Ramos (cell line): ENCODE measurements around the gene CRYGA.
"Not testable (repeated sequence)": the region's sequence is repeated elsewhere in the genome, so short reads cannot be mapped to it uniquely, and the experiment has no call there.

ENCODE experiments used
- in situ Hi-C: fragments of 300-500 bp; cut with MboI; formaldehyde crosslinking; loops from one replicate; pipeline ENCODE4 v1.14.3; 2022; ENCODE audit warnings: low sequenced_read_pairs; ENCODE audit not compliant: unreplicated experiment

CRYGA gene

DNA sequence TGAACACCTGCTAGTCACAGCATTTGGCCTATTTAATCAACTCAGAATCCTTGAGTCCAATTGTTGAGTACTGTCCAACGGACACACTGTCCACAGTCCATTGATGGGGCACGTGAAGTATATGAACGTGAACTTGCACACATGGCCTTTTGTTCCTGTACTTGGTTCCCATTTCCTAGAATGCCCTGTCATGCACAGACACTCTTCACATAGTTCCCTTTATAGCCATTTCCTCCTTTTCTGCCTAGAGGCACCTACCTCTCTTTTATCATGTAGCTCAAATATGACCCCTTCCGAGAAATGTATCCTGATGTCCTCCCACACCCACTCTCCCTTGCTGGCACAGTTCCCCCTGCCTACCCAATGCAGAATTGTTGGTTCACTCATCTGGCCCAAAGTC lies 8.7 kb upstream of the CRYGA start:
- in situ Hi-C loops: no loop called here

DNA sequence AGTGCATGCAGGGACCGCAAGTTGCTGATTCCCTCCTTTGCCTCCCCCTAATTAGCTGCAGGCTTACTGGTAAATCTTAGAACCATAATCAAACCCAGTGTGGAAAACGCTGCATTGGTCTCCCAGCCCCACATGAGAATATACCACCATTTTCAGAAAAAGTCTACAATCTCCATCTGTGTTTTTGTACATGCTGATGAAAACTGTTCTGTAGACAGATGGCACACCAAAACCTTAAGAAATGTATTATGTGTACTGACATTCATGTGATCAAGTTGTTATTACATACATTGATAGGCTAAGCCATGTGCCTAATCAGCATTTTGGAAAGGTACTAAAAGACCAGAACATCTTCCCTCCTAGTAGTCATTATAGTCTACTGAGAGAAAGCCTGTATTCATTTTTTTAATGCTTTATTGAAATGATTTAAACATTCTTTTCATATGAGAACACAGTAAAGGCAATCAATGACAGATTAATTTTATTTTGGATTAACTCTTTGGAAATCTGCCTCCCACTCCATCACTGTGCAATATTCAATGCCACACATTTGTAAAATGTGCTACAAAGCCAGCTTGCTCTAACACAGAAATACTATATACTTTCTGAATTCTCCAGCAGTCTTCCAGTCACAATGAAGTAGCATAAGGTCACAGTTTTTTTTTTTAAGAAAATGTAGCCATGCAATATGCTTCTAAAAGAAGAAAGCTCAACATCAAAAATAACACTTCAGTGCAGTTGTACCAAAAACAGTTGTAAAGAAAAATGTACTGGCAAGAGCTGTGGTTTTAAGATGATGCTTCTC lies 1.8 kb upstream of the CRYGA start:
- in situ Hi-C loops: no loop called here

DNA sequence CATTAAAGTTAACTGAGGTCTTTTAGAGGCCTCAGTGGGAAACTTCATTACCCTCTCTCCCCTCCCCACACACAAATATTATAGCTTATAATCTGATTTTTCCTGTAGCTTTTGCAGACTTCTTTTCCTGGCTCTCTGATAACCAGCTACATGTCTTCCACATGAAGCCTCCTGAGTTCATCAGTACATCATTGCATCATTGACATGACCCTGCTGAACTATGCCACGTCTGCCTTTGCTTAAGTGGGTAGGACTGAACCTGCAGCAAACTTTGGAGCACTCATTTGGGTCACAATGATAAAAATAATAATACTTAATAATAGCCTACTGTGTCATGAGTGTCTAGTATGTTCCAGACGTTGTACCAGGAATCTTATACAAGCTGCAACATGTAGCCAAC lies 7.0 kb downstream of the CRYGA start:
- in situ Hi-C loops: no loop called here

- in situ Hi-C loops: no loop called here
Measured at GRCh38 chr2:208153156-208153555, 10.2 kb downstream of the CRYGA start.

DNA sequence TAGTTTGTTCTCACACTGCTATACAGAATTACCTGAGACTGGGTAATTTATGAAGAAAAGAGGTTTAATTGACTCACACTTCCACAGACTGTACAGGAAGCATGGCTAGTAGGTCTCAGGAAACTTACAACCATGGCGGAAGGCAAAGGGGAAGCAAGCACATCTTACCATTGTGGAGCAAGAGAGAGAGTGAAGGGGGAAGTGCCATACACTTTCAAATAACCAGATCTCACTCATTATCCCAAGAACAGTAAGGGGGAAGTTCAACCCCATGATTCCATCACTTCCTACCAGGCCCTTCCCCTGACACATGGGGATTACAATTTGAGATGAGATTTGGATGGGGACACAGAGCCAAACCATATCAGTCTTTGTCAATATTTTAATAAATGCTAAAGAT lies 12.4 kb downstream of the CRYGA start:
- in situ Hi-C loops: no loop called here

GRCh38 chr2:208150094-208150493 lies 13.3 kb downstream of the CRYGA start:
- in situ Hi-C loops: no loop called here

GRCh38 chr2:208148803-208149202 lies 14.6 kb downstream of the CRYGA start:
- in situ Hi-C loops: no loop called here

GRCh38 chr2:208147759-208148158 lies 15.6 kb downstream of the CRYGA start:
- in situ Hi-C loops: no loop called here

- in situ Hi-C loops: no loop called here
Measured at GRCh38 chr2:208147008-208147407, 16.4 kb downstream of the CRYGA start.

GRCh38 chr2:208146006-208146405 lies 17.4 kb downstream of the CRYGA start, which contains the start of gene CRYGB:
TSS of gene CRYGB (minus strand) at chr2:208146158. CDS start at chr2:208146120, 38 bp downstream.
- in situ Hi-C loops: no loop called here

DNA sequence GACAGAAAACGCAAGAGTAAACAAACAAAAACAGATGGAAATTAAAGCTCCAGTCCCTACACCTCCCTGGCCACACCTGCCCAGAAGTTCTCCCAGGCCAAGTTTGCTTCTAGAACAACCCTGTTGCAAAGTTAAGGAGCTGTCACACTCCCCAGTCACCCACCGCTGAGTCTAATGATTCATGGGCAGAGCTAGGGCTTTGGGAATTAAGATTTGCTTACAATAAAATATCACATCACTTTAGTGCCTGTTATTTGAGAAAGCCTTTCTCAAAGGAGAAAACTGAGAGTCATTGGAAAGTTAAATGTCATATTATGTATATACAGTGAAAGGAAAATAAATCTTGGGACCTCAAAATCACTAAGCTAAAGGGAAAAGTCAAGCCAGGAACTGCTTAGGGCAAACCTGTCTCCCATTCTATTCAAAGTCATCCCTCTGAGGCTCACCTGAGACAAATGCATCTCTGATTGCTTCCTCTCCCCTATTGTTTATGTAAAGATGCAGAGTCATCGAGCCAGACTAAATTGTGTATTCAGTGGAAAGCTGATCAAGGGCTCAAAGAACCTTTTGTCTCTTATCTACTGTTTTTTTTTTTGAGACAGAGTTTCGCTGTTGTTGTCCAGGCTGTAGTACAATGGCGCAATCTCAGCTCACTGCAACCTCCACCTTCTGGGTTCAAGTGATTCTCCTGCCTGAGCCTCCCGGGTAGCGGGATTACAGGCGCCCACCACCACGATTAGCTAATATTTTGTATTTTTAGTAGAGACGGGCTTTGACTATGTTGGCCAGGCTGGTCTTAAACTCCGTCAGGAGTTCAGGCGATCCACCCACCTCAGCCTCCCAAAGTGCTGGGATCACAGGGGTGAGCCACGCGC lies 20.2 kb downstream of the CRYGA start:
- in situ Hi-C loops: no loop called here

DNA sequence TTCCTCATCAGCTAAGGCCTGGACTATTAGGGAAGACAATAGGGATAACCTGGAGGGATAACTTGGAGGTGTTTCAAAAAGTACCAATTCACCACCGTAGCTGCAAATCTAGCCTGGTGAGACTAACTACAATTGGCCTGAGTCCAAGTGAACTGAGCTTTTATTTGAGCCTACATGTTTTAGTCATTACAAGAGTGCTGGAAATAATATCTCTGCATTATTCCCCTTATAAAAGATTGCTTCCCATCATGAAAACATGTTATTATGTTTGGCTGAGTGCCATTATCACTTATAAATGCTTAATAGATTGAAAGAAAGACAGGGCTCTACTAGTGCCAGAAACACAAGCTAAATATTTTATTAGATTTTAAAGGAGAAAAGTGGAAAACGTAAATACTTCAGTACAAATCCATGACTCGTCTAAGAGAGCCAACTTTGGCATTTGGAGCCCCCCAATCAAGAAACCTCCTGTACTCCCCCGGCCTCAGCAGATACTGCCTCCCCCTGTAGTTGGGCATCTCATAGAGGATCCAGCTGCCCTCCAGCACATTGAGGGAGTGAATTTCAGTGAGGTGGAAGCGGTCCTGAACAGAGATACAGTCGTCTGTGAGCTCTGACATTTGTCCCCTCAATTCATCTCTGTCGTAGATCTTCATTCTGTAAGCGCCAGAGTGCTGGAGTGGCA lies 21.0 kb downstream of the CRYGA start:
- in situ Hi-C loops: no loop called here

DNA sequence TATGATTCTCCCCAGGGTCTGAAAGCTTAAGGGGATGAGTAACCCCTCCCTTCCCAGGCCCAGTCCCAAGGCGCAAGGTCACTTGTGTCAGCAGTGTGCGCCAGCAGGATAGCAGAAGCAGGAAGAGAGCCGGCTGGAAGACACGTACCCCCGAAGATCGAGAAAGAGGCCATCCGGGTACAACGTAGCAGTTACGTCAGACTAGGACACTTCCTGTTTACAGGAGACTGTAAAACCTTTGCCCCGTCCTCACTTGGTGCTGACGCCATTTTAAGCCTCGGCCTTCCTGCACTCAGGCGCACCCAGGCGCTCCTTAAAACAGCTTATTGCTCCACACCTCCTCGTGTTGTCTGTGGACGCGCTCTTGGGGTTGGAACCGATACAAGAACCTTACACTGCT lies 23.9 kb downstream of the CRYGA start:
- in situ Hi-C loops: no loop called here

GRCh38 chr2:208138334-208138733 lies 25.1 kb downstream of the CRYGA start:
- in situ Hi-C loops: not testable (repeated sequence)

GRCh38 chr2:208136716-208137094 lies 26.7 kb downstream of the CRYGA start:
- in situ Hi-C loops: no loop called here

DNA sequence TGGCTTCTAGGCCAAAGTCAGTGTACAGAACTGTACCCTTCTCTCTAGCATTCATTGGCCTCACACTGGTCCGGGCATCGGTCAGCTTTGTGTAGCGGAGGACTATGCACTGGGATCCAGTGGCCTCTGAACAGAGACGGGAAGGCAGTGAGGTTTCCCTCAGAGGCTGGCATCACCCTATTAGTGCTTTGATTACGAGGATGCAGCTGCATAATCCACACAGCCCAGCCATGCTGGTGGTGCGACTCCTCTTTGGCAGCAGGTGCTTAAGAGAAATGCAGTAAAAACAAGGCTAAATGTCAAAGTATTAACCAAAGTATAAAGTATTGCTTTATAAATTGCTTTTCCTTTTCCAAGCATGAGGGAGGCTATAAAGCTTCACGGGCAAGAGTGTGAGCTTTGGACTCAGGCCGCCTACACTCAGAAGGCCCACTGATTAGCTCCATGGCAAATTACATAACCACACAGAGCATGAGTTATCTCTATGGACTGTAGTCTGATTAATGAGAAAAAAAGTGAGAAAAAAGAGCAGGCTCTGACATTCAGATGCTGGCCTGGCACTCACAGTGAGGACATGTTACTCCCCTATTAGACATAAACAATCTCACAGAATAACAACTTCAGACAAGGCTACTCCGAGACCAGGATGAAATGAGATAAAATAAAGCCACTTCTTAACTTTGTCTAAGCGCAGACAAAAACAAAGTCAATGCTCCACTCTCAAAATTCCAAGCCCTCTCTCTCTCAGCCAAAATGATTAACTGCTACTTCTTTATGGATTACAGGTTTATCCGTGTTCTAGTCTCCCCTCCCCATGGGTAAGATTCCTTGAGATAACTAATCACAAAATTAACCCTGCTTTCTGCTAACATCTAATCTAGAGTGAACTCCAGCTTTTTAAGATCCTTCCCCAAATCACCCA lies 27.3 kb downstream of the CRYGA start:
- in situ Hi-C loops: no loop called here

DNA sequence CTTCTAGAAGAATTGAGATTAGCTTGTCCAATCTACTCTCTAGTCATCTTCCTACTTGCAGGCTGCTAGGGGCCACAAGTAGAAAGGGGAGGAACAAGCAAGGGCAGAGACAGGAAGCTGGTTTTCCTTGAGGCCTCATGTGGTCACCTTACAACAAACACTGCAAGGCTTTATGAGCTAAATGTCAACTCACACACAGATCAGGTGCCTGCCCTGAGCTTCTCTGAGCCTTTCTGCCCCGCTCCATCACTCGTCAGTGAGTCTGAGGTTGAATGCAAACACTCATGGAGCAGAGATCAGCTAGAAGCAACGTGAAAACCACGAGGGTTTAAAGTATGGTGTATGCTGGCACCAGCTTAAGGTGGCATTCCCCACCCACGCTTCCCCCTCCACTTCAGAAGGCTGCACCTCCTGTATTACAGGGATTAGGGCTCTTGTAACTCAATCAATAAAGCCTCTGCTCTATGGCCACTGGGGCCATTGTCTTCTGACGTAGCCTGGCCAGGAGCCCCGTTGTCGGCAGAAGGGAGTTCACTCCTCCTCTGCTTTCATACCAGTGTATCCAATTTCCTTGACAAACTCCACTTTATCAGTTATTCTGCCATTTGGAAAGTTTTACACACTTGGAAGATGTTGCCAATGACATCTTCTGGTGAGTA lies 28.3 kb downstream of the CRYGA start:
- in situ Hi-C loops: no loop called here

- in situ Hi-C loops: no loop called here
Measured at GRCh38 chr2:208130712-208131110, 32.7 kb downstream of the CRYGA start.
